ENCODE data around the gene CLDN34.

The CLDN34 gene

DNA sequence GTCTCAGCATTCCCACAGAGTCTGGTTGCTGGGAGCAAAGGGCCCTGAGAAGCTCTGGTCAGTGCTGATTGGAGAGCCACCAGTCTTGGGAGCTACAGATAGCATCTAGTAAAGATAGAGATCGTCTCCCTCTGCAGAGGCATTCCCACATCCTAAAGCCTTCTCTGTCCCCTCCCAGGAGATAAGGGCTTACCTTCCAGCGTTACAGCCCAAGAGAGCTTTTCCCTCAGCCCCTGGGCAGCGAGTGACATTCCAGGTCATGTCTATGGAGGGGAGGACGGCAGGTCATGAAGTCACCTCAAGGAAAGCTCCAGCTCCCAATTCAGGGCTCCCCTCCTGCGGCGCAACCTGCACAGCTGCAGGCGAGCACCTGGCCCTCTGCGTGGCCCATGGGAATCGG lies 29.9 kb downstream of the CLDN34 start:
- no peak overlapping the region for H3K23ac ChIP-seq (ENCODE audit: low read length)
- H3K27ac ChIP-seq (ENCODE audit: low read depth, low read length), result no peak overlapping the region
- DNase-seq, result peak; percentile 46
- no peak overlapping the region for H3K9ac ChIP-seq (ENCODE audit: low read length)
- no peak overlapping the region for H3K4me3 ChIP-seq (ENCODE audit: low read length)
- H3K4me1 ChIP-seq (ENCODE audit: control insufficient read depth, low read depth, low read length), result no peaks in the 10 kb centered on the region
- no peak overlapping the region for H3K18ac ChIP-seq (ENCODE audit: low read length)
- H4K5ac ChIP-seq (ENCODE audit: low read length), result no peak overlapping the region
- WGBS (ENCODE audit: extremely low coverage, insufficient coverage, low lambda C conversion rate), result no CpG with 5 or more reads among the region's 9 CpGs
- no peak overlapping the region for H3K56ac ChIP-seq (ENCODE audit: low read length)
- no peaks in the 10 kb centered on the region for H3K36me3 ChIP-seq (ENCODE audit: control insufficient read depth, insufficient read depth, low read length)
- no peak overlapping the region for H2BK15ac ChIP-seq (replicated peaks; ENCODE audit: low read depth)
- H3K27me3 ChIP-seq (ENCODE audit: insufficient read depth, low read length, poor library complexity), result no peaks in the 10 kb centered on the region
- no peak overlapping the region for H4K8ac ChIP-seq (ENCODE audit: low read depth, low read length)
- H2BK120ac ChIP-seq (ENCODE audit: low read depth, low read length), result no peak overlapping the region
- H2AK5ac ChIP-seq (ENCODE audit: low read length), result no peak overlapping the region
- H3K4me2 ChIP-seq (ENCODE audit: low read length), result no peak overlapping the region
- H3K79me1 ChIP-seq (ENCODE audit: low read length), result no peaks in the 10 kb centered on the region
- no peak overlapping the region for H2BK5ac ChIP-seq (ENCODE audit: low read length)
- H3K79me2 ChIP-seq (ENCODE audit: control insufficient read depth, insufficient read depth, low read length), result no peaks in the 10 kb centered on the region
- H3K4ac ChIP-seq (ENCODE audit: low read depth, low read length), result no peak overlapping the region

- Histone ChIP-seq H2BK5ac (ENCODE audit: low read length) (no peak overlapping the region), H4K8ac (ENCODE audit: low read depth, low read length) (no peak overlapping the region), H3K23ac (ENCODE audit: low read length) (no peak overlapping the region), H3K27ac (ENCODE audit: low read depth, low read length) (no peak overlapping the region), H3K4me3 (ENCODE audit: low read length) (no peak overlapping the region), H2BK120ac (ENCODE audit: low read depth, low read length) (no peak overlapping the region), H4K5ac (ENCODE audit: low read length) (no peak overlapping the region), H3K79me1 (ENCODE audit: low read length) (no peaks in the 10 kb centered on the region), H2BK15ac (replicated peaks; ENCODE audit: low read depth) (no peak overlapping the region), H3K4ac (ENCODE audit: low read depth, low read length) (no peak overlapping the region), H3K18ac (ENCODE audit: low read length) (no peak overlapping the region), H3K36me3 (ENCODE audit: control insufficient read depth, insufficient read depth, low read length) (no peaks in the 10 kb centered on the region), H3K56ac (ENCODE audit: low read length) (peak overlapping the region; percentile 17), H2AK5ac (ENCODE audit: low read length) (no peak overlapping the region), H3K79me2 (ENCODE audit: control insufficient read depth, insufficient read depth, low read length) (no peaks in the 10 kb centered on the region), H3K4me1 (ENCODE audit: control insufficient read depth, low read depth, low read length) (no peaks in the 10 kb centered on the region), H3K4me2 (ENCODE audit: low read length) (no peak overlapping the region), H3K27me3 (ENCODE audit: insufficient read depth, low read length, poor library complexity) (no peaks in the 10 kb centered on the region), H3K9ac (ENCODE audit: low read length) (no peak overlapping the region)
- DNase-seq, result no peak
- WGBS (ENCODE audit: extremely low coverage, insufficient coverage, low lambda C conversion rate), result no CpG with 5 or more reads among the region's 8 CpGs
Measured at GRCh38 chrX:9997524-9997923, 30.4 kb downstream of the CLDN34 start.

DNA sequence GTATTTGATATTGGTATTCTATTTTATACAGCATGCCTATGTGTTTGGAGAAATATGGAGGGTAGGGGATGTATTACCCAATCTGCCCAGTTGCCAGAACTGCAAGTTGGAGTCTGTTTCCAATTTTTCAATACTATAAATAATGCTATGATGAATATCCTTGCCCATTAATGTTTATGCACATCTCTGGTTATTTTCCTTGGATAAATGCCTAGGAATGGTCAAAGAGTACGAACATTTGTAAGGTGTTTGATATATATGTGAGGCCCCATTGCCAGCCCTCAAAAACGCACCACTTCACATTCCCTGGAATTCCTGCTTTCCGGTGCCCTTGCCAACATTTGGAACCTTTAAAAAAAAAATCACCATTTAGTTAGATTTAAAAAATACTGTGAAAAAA lies 34.3 kb downstream of the CLDN34 start:
- no peak overlapping the region for H2BK120ac ChIP-seq (ENCODE audit: low read depth, low read length)
- H3K9ac ChIP-seq (ENCODE audit: low read length), result no peak overlapping the region
- no peak overlapping the region for H3K4ac ChIP-seq (ENCODE audit: low read depth, low read length)
- H3K36me3 ChIP-seq (ENCODE audit: control insufficient read depth, insufficient read depth, low read length), result no peaks in the 10 kb centered on the region
- no peak overlapping the region for H3K56ac ChIP-seq (ENCODE audit: low read length)
- H3K79me2 ChIP-seq (ENCODE audit: control insufficient read depth, insufficient read depth, low read length), result no peaks in the 10 kb centered on the region
- H3K79me1 ChIP-seq (ENCODE audit: low read length), result no peaks in the 10 kb centered on the region
- no peaks in the 10 kb centered on the region for H3K27me3 ChIP-seq (ENCODE audit: insufficient read depth, low read length, poor library complexity)
- H4K8ac ChIP-seq (ENCODE audit: low read depth, low read length), result no peak overlapping the region
- no CpG with 5 or more reads among the region's 3 CpGs for WGBS (ENCODE audit: extremely low coverage, insufficient coverage, low lambda C conversion rate)
- no peak overlapping the region for H2BK15ac ChIP-seq (replicated peaks; ENCODE audit: low read depth)
- no peak for DNase-seq
- H2AK5ac ChIP-seq (ENCODE audit: low read length), result no peak overlapping the region
- no peak overlapping the region for H4K5ac ChIP-seq (ENCODE audit: low read length)
- H3K18ac ChIP-seq (ENCODE audit: low read length), result no peak overlapping the region
- H3K4me3 ChIP-seq (ENCODE audit: low read length), result no peak overlapping the region
- no peaks in the 10 kb centered on the region for H3K4me1 ChIP-seq (ENCODE audit: control insufficient read depth, low read depth, low read length)
- no peak overlapping the region for H3K4me2 ChIP-seq (ENCODE audit: low read length)
- H3K23ac ChIP-seq (ENCODE audit: low read length), result no peak overlapping the region
- no peak overlapping the region for H3K27ac ChIP-seq (ENCODE audit: low read depth, low read length)
- no peak overlapping the region for H2BK5ac ChIP-seq (ENCODE audit: low read length)

DNA sequence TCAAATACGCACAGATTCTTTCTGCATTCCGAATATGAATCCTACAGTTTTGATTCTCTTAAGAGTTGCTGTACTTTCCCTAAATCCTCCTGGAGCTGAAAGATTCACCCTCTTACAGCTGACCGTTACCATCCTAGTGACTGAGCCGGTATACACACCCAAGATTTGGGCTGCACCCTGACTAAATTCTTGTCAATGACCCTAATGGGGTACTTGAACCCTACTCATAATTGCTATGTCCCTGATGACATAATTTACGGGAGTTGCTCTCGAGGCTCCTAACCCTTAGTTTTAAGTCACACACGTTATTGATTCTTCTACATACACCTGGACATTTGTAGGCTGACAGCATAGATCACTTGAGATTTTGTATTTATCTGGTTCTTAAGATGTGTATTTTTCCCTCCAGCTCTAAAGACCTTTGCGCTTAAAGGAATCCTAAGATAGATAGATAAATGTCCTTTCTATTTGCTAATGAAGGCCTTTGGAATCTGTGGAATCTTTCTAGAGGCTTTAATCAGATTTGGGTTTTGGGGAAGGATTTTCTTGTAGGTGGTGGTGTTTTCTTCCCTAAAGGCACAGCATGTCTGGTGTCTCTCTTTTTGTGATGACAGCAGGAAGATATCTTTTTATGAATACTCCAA lies 37.8 kb downstream of the CLDN34 start:
- Histone ChIP-seq H3K36me3 (ENCODE audit: control insufficient read depth, insufficient read depth, low read length) (no peaks in the 10 kb centered on the region), H4K5ac (ENCODE audit: low read length) (no peak overlapping the region), H3K56ac (ENCODE audit: low read length) (no peak overlapping the region), H2BK15ac (replicated peaks; ENCODE audit: low read depth) (no peak overlapping the region), H2BK5ac (ENCODE audit: low read length) (no peak overlapping the region), H3K27me3 (ENCODE audit: insufficient read depth, low read length, poor library complexity) (no peaks in the 10 kb centered on the region), H3K18ac (ENCODE audit: low read length) (no peak overlapping the region), H4K8ac (ENCODE audit: low read depth, low read length) (no peak overlapping the region), H2AK5ac (ENCODE audit: low read length) (no peak overlapping the region), H3K4me1 (ENCODE audit: control insufficient read depth, low read depth, low read length) (no peaks in the 10 kb centered on the region), H3K27ac (ENCODE audit: low read depth, low read length) (no peak overlapping the region), H2BK120ac (ENCODE audit: low read depth, low read length) (no peak overlapping the region), H3K9ac (ENCODE audit: low read length) (no peak overlapping the region), H3K79me2 (ENCODE audit: control insufficient read depth, insufficient read depth, low read length) (no peaks in the 10 kb centered on the region), H3K23ac (ENCODE audit: low read length) (no peak overlapping the region), H3K79me1 (ENCODE audit: low read length) (no peaks in the 10 kb centered on the region), H3K4me3 (ENCODE audit: low read length) (no peak overlapping the region), H3K4me2 (ENCODE audit: low read length) (no peak overlapping the region), H3K4ac (ENCODE audit: low read depth, low read length) (no peak overlapping the region)
- WGBS (ENCODE audit: extremely low coverage, insufficient coverage, low lambda C conversion rate), result no CpG with 5 or more reads among the region's 8 CpGs
- DNase-seq, result peak; percentile 54

- WGBS (ENCODE audit: extremely low coverage, insufficient coverage, low lambda C conversion rate), result no CpG with 5 or more reads among the region's 8 CpGs
- no peaks in the 10 kb centered on the region for H3K4me1 ChIP-seq (ENCODE audit: control insufficient read depth, low read depth, low read length)
- no peak overlapping the region for H3K9ac ChIP-seq (ENCODE audit: low read length)
- DNase-seq, result no peak
- H3K4me3 ChIP-seq (ENCODE audit: low read length), result no peak overlapping the region
- no peaks in the 10 kb centered on the region for H3K27me3 ChIP-seq (ENCODE audit: insufficient read depth, low read length, poor library complexity)
- no peak overlapping the region for H3K4me2 ChIP-seq (ENCODE audit: low read length)
- H3K79me2 ChIP-seq (ENCODE audit: control insufficient read depth, insufficient read depth, low read length), result no peaks in the 10 kb centered on the region
- H2BK5ac ChIP-seq (ENCODE audit: low read length), result no peak overlapping the region
- H3K79me1 ChIP-seq (ENCODE audit: low read length), result no peaks in the 10 kb centered on the region
- H3K18ac ChIP-seq (ENCODE audit: low read length), result no peak overlapping the region
- H4K8ac ChIP-seq (ENCODE audit: low read depth, low read length), result no peak overlapping the region
- no peak overlapping the region for H4K5ac ChIP-seq (ENCODE audit: low read length)
- H3K56ac ChIP-seq (ENCODE audit: low read length), result no peak overlapping the region
- no peak overlapping the region for H2AK5ac ChIP-seq (ENCODE audit: low read length)
- no peak overlapping the region for H3K27ac ChIP-seq (ENCODE audit: low read depth, low read length)
- no peak overlapping the region for H2BK120ac ChIP-seq (ENCODE audit: low read depth, low read length)
- peak overlapping the region; percentile 79 for H3K4ac ChIP-seq (ENCODE audit: low read depth, low read length)
- no peak overlapping the region for H2BK15ac ChIP-seq (replicated peaks; ENCODE audit: low read depth)
- H3K36me3 ChIP-seq (ENCODE audit: control insufficient read depth, insufficient read depth, low read length), result no peaks in the 10 kb centered on the region
- no peak overlapping the region for H3K23ac ChIP-seq (ENCODE audit: low read length)
Measured at GRCh38 chrX:10006086-10006485, 38.9 kb downstream of the CLDN34 start.

GRCh38 chrX:10006770-10007169 lies 39.6 kb downstream of the CLDN34 start:
- no CpG with 5 or more reads among the region's 4 CpGs for WGBS (ENCODE audit: extremely low coverage, insufficient coverage, low lambda C conversion rate)
- H2BK15ac ChIP-seq (replicated peaks; ENCODE audit: low read depth), result no peak overlapping the region
- DNase-seq, result peak; percentile 49

More at GRCh38 chrX:10006770-10007169, 39.6 kb downstream of the CLDN34 start:
- Histone ChIP-seq H3K9ac (ENCODE audit: low read length) (no peak overlapping the region), H2BK5ac (ENCODE audit: low read length) (no peak overlapping the region), H3K56ac (ENCODE audit: low read length) (no peak overlapping the region), H3K4me2 (ENCODE audit: low read length) (no peak overlapping the region), H4K8ac (ENCODE audit: low read depth, low read length) (no peak overlapping the region), H3K18ac (ENCODE audit: low read length) (peak overlapping the region; percentile 87), H3K36me3 (ENCODE audit: control insufficient read depth, insufficient read depth, low read length) (no peaks in the 10 kb centered on the region), H4K5ac (ENCODE audit: low read length) (no peak overlapping the region), H3K27ac (ENCODE audit: low read depth, low read length) (no peak overlapping the region), H2BK120ac (ENCODE audit: low read depth, low read length) (no peak overlapping the region), H3K23ac (ENCODE audit: low read length) (no peak overlapping the region), H2AK5ac (ENCODE audit: low read length) (no peak overlapping the region), H3K79me2 (ENCODE audit: control insufficient read depth, insufficient read depth, low read length) (no peaks in the 10 kb centered on the region), H3K4me3 (ENCODE audit: low read length) (no peak overlapping the region), H3K4me1 (ENCODE audit: control insufficient read depth, low read depth, low read length) (no peaks in the 10 kb centered on the region), H3K79me1 (ENCODE audit: low read length) (no peaks in the 10 kb centered on the region), H3K27me3 (ENCODE audit: insufficient read depth, low read length, poor library complexity) (no peaks in the 10 kb centered on the region), H3K4ac (ENCODE audit: low read depth, low read length) (no peak overlapping the region)
